Neural crest cell (in vitro differentiated cells): ENCODE results near the gene GAB2. TPM values are rescaled to one million over a fixed set of nuclear protein-coding genes. Genes with fewer than 3 reads are reported as not detected.
"Not testable (repeated sequence)": the region's sequence is repeated elsewhere in the genome, so short reads cannot be mapped to it uniquely, and the experiment has no call there.

ENCODE experiments used
- DNase-seq: peaks from one replicate; pipeline ENCODE4 v3.0.0; 2021; ENCODE audit warnings: low read depth, mixed read lengths, low spot score
- H3K27ac Mint-ChIP-seq: one replicate; pipeline ENCODE4 v1.8.0; 2021; ENCODE audit warnings: mild to moderate bottlenecking, mixed read lengths; ENCODE audit not compliant: unreplicated experiment
- H3K27me3 Mint-ChIP-seq: 2 replicates; pipeline ENCODE4 v1.8.0; 2021; ENCODE audit warnings: low read depth, mild to moderate bottlenecking, mixed read lengths
- H3K36me3 Mint-ChIP-seq: 2 replicates; pipeline ENCODE4 v1.8.0; 2021; ENCODE audit warnings: low read depth, mild to moderate bottlenecking, mixed read lengths
- H3K4me1 Mint-ChIP-seq: 2 replicates; pipeline ENCODE4 v1.8.0; 2021; ENCODE audit warnings: mixed read lengths
- H3K4me3 Mint-ChIP-seq: one replicate; pipeline ENCODE4 v1.8.0; 2021; ENCODE audit warnings: mild to moderate bottlenecking, mixed read lengths
- H3K9me3 Mint-ChIP-seq: 2 replicates; pipeline ENCODE4 v1.8.0; 2021; ENCODE audit warnings: mixed read lengths
- CTCF ChIP-seq: fragments of 200-600 bp; sonication (generic); conservative IDR thresholded peaks from 2 replicates; pipeline ENCODE4 v1.5.0; 2021; ENCODE audit warnings: antibody characterized with exemption, mild to moderate bottlenecking
- total RNA-seq: library from RNA; stranded (reverse); gene quantifications from 2 replicates; pipeline ENCODE4 v1.2.1, GENCODE V29; 2021

Gene GAB2
- total RNA-seq, 1 donor from 2014 or later = 27.9 TPM

- H3K27me3 Mint-ChIP-seq = no peaks in the 10 kb centered on the region
- peaks cover 23% of the 10 kb centered on the region for H3K36me3 Mint-ChIP-seq
- peaks cover 19% of the 10 kb centered on the region for H3K4me1 Mint-ChIP-seq
- TF ChIP-seq CTCF = no peak
- DNase-seq = no peak
- H3K27ac Mint-ChIP-seq = peak overlapping the region; percentile 9
- no peak overlapping the region for H3K4me3 Mint-ChIP-seq
- H3K9me3 Mint-ChIP-seq = peaks cover 4% of the 10 kb centered on the region
These were observed 140.2 kb downstream of the GAB2 start for GRCh38 chr11:78277314-78277994.

GRCh38 chr11:78276311-78276710 is 141.3 kb downstream of the GAB2 start:
- Mint-ChIP-seq H3K27me3 (no peaks in the 10 kb centered on the region), H3K4me1 (peaks cover 19% of the 10 kb centered on the region), H3K9me3 (peaks cover 13% of the 10 kb centered on the region), H3K27ac (no peak overlapping the region), H3K4me3 (no peak overlapping the region), H3K36me3 (peaks cover 35% of the 10 kb centered on the region)
- DNase-seq = no peak
- TF ChIP-seq CTCF = no peak

GRCh38 chr11:78274739-78275138 is 142.9 kb downstream of the GAB2 start:
- Mint-ChIP-seq H3K27me3 (no peaks in the 10 kb centered on the region), H3K9me3 (peaks cover 14% of the 10 kb centered on the region), H3K27ac (no peak overlapping the region), H3K4me3 (no peak overlapping the region), H3K4me1 (peaks cover 23% of the 10 kb centered on the region), H3K36me3 (peaks cover 34% of the 10 kb centered on the region)
- no peak for TF ChIP-seq CTCF
- no peak for DNase-seq

- not testable (repeated sequence) for H3K27me3 Mint-ChIP-seq, DNase-seq, H3K27ac Mint-ChIP-seq, H3K4me3 Mint-ChIP-seq
- H3K36me3 Mint-ChIP-seq = peaks cover 34% of the 10 kb centered on the region
- peaks cover 14% of the 10 kb centered on the region for H3K9me3 Mint-ChIP-seq
- peaks cover 23% of the 10 kb centered on the region for H3K4me1 Mint-ChIP-seq
These were observed 144.9 kb downstream of the GAB2 start for GRCh38 chr11:78272625-78273269.

GRCh38 chr11:78271801-78272200 is 145.8 kb downstream of the GAB2 start:
- peaks cover 14% of the 10 kb centered on the region for H3K9me3 Mint-ChIP-seq
- H3K4me1 Mint-ChIP-seq = peaks cover 15% of the 10 kb centered on the region
- H3K4me3 Mint-ChIP-seq, DNase-seq, H3K27me3 Mint-ChIP-seq, H3K27ac Mint-ChIP-seq: not testable (repeated sequence)
- H3K36me3 Mint-ChIP-seq = peaks cover 35% of the 10 kb centered on the region

GRCh38 chr11:78270971-78271370 is 146.6 kb downstream of the GAB2 start:
- H3K27me3 Mint-ChIP-seq = no peaks in the 10 kb centered on the region
- H3K27ac Mint-ChIP-seq = no peak overlapping the region
- no peak for TF ChIP-seq CTCF
- H3K4me1 Mint-ChIP-seq = peaks cover 18% of the 10 kb centered on the region
- DNase-seq = no peak
- peaks cover 38% of the 10 kb centered on the region for H3K36me3 Mint-ChIP-seq
- H3K4me3 Mint-ChIP-seq = no peak overlapping the region
- peaks cover 14% of the 10 kb centered on the region for H3K9me3 Mint-ChIP-seq
